RPMI8226 (cell line): ENCODE results near the gene NGEF.

Experiments used
- DNase-seq: peaks from one replicate; pipeline ENCODE4 v3.0.0-alpha.2; 2015

The NGEF gene

DNA sequence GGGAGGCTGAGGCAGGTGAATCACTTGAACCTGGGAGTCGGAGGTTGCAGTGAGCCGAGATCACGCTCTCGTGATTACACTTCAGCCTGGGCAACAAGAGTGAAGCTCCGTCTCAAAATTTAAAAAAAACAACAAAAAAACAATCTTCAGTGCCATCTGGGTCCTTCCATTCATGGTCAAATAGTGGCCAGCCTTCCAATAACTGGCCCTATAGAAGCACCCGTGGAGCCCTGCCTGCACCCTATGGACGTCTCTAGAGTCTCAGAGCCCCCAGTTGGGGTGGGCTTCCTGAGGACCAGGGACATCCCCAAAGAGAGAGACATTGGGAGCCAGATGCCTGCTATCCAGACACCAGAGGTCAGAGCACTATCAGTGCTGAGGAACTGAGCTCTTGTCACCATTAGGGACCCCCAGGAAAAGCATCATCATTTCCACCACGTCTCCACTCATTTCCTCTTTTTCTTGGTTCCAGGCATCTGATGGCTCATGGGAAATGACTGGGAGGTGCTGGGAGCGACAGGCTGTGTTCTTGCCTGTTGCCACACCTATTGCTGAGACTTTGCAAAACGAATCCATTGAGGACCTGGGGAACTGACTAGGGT lies 28.8 kb upstream of the NGEF start:
- DNase-seq, result no peak

DNA sequence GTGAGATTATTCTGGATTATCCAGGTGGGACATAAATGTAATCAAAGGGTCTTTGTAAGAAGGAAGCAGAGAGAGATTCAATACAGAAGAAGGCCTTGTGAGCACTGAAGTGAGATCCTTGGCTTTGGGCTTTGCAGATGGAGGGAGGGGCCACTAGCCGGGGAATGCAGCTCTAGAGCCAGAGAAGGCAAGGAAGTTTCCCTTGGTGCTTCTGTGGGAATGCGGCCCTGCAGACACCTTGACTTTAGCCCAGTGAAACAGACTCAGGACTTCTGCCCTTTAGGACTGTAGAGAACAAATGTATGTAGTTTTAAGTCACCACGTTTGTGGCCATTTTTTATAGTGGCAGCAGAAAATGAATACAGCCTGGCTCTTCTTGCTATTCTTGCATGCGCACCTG lies 27.5 kb upstream of the NGEF start:
- DNase-seq, result no peak

DNA sequence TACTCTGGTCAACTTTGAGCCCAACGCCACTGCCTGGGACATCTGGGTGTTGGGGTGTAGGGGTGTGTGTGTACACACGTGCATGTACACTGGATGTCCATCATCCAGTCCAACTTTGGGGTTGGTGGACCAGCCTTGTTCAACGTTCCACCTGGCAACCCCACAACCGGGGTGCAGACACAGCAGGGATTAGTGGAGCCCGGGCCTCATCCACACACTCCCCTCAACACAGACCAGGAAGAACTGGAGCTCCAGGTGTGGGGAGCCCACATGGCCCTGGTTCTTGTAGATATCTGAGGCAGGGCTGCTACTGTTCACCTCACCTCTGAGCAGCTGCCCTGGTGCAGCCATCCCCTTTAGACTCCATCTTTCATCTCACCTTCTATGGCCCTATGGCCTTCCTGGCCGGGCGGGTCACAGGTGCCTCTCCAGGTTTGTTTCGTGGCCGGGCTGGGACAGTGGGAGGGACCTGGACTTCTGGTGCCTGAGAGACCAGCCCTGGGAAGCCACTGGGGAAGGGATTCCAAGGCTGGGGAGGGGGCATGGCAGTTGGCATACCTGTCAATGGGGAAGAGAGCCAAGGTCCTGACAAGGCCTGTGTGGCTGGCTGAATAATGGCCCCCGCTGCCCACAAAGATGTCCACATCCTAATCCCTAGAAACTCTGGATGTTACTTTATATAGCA lies 26.9 kb upstream of the NGEF start:
- DNase-seq, result no peak

DNA sequence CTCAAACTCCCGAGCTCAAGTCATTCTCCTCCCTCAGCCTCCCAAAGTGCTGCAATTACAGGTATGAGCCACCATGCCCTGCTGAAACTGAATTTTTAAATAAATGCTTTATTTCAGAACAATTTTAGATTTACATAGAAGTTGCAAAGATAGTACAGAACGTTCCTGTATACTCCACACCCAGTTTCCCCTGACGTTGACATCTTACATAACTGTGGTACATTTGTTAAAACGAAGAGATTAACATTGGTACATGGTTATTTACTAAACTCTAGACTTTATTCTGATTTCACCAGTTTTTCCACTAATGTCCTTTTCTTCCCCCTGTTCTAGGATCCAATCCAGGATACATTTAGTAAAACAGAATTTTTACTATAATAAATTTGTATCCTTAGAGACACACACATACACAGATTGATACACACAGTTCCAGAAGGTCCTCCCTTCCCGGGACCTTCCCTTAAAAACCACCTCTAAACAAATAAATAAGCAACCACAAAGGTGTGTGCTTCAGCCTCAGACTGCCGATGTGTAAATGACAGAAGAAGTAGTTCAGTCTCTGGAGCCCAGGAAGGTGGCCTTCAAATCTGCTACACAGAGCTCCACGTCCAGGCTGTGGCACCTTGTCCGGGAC lies 26.3 kb upstream of the NGEF start:
- no peak for DNase-seq

DNA sequence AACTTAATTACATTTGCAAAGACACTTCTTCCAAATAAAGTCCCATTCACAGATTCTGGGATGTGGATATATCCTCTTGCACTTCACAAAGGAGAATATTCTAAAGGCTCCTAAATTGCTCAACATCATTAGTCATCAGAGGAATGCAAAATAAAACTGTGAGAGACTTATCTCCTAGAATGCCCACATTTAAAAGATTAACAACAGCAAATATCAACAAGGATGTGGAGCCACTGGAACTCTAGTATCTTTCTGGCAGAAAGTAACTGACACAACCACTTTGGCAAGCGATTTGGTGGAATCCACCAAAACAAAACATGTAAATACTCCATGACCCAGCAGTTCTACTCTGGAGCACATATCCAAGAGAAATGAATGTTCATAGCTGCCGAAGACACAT lies 24.0 kb upstream of the NGEF start:
- no peak for DNase-seq

DNA sequence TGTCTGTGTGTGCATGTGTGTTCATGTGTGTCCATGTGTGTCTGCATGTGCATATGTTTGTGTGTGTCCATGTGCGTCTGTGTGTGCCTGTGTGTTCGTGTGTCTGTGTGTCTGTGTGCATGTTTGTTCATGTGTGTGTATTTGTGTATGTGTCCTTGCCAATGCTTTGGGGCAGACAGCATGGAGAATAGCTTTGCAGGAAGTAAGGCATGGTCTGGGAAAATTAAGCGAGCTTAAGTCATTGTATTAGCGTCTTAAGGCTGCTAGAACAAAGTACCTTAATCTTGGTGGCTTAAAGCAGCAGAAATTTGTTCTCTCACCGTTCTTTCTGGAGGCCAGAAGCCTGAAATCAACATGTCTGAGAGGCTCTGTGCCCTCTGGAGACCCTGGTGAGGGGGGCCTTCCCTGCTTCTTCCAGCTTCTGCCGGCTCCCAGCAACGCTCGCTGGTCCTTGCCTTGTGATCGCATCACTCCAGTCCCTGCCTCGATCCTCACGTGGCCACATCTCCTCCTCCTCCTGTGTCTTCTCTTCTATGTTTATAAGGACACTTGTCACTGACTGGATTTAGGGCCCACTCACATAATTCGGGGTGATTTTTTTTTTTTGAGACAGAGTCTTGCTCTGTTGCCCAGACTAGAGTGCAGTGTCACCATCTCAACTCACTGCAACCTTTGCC lies 23.2 kb upstream of the NGEF start:
- DNase-seq, result no peak

DNA sequence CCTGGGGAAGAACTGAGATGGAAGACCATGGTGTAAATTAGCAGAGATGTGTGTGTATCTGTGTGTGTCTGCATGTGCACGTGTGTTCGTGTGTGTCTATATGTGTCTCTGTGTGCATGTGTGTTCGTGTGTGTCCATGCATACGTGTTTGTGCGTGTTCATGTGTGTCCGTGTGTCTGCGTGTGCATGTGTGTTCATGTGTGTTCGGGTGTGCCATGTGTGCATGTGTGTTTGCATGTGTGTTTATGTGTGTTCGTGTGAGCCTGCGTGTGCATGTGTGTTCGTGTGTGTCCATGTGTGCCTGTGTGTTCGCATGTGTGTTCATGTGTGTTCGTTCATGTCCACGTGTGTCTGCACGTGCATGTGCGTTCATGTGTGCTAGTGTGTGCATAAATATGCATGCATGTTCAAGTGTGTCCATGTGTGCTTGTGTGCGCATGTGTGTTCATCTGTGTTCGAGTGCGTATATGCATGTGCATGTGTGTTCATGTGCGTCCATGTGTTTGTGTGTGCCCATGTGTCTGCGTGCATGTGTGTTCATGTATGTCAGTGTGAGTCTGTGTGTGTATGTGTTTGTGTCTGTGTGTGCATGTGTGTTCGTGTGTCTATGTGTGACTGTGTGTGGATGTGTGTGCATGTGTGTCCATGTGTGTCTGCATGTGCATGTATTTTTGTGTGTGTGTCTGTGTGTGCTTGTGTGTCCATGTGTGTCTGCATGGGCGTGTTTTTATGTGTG lies 22.5 kb upstream of the NGEF start:
- no peak for DNase-seq

DNA sequence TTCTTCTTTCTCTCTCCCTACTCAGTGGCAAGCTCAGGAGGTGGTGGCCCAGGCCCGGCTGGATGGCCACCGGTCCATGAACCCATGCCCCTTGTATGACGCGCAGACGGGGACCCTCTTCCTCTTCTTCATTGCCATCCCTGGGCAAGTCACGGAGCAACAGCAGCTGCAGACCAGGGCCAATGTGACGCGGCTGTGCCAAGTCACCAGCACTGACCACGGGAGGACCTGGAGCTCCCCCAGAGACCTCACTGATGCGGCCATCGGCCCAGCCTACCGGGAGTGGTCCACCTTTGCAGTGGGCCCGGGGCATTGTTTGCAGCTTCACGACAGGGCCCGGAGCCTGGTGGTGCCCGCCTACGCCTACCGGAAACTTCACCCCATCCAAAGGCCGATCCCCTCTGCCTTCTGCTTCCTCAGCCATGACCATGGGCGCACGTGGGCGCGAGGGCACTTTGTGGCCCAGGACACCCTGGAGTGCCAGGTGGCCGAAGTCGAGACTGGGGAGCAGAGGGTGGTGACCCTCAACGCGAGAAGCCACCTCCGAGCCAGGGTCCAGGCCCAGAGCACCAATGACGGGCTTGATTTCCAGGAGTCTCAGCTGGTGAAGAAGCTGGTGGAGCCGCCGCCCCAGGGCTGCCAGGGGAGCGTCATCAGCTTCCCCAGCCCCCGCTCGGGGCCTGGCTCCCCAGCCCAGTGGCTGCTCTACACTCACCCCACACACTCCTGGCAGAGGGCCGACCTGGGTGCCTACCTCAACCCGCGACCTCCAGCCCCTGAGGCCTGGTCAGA lies 21.2 kb upstream of the NGEF start:
- DNase-seq, result no peak

DNA sequence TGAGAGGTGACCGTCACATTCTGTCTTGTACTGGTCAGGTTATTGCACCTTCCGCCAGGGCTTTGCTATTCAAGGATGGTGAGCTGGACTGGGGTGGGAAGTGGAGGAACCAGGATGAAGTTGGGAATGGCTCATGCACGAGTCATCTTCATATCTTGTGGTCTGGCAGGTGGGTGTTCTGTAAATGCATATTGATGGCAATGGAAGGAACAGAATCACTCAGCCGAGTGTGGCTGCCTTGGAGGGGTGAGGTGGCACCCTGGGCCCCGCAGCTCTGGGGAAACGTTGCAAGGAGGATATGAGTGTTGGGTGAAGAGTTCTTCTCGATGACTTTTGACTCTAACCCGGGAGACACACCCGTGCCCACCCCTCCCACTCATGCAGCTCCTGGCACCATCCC lies 20.6 kb upstream of the NGEF start:
- no peak for DNase-seq

DNA sequence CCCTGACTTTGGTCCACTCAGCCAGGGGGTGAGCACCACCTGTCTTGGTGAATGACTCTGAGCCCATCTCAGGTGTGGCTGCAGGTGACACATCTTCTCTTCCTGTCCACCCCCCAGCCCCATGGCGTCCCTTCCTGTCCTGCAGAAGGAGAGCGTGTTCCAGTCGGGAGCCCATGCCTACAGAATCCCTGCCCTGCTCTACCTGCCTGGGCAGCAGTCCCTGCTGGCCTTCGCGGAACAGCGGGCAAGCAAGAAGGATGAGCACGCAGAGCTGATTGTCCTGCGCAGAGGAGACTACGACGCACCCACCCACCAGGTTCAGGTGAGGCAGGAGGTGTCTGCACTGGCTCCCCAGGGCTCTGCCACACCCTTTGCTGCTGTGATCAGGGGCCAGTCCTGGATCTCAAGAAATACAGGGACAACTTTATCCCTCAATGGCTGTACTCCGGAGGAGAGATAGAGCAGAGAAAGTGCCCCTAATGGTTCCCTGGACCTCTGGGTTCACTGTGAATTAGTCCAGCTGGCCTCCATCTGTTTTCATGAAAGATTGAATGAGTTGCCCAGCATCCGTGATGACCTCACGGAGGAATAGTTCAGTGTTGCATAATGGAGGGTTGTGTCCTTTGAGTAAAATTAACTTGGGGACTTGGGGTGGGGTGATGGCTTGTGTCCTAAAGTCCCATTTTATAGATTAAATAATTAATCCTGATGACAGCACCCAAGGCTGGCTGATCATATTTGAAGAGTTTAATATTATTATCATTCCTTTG lies 19.7 kb upstream of the NGEF start, which contains the start of gene NEU2:
Gene NEU2 (plus strand): TSS at position 122 of the 770 bp plus-strand sequence. CDS start 0 bp downstream, at position 122.
- no peak for DNase-seq

DNA sequence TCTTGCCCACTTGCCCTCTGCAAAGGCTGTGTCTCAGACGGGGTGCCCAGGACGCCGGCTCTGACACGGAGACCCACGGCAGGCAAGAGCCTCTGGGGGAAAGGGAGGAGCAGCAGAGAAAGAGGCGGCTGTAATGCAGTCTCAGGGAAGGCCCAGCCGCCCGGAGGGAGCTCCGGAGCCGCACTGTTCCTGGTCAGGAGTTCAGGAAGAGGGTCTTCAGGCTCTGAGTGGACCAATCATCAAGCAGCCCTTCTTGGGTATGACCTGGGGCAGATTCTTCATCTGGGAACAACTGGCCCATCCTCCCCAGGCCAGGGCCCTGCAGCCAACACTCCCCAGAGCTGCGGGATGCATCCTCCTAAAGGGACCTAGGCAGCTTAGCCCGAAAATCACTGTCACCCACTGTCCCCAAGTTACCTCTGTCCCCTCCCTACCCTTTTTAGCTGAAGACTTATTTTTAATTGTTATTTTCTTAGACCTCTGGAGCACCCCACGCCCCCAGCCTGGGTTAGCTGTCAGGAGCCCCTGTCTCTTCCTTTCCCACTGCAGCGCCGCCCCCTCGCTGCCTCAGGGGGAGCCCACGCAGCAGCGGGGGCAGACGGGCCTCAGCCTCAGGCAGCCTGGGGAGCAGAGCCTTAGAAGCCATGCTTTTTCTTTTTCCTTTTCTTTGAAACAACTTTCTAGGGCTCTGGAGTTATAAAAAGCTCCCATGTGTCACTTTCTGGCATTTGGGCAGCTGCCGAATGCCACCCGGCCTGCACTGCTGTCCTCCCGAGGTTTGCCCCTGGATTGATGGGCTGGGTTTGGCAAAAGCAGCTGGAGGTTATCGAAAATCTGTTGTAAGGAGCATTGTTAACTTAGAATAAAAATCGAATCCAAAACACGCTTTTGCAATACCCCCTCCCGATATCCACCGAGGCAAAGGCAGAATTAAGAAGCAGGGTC lies 18.8 kb upstream of the NGEF start:
- DNase-seq, result no peak

DNA sequence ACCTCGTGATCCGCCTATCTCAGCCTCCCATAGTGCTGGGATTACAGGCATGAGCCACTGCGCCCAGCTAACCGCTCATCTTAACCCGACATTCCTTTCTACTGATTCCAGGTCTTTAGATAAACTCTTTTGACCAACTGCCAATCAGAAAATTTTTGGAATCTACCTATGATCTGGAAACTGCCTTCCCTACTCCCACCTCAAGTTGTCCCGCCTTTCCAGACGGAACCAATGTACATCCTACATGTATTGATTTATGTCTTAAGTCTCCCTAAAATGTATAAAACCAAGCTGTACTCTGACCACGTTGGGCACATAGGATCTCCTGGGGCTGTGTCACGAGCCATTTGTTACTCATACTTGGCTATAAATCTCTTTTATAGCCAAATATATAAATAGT lies 16.3 kb upstream of the NGEF start:
- DNase-seq, result no peak

DNA sequence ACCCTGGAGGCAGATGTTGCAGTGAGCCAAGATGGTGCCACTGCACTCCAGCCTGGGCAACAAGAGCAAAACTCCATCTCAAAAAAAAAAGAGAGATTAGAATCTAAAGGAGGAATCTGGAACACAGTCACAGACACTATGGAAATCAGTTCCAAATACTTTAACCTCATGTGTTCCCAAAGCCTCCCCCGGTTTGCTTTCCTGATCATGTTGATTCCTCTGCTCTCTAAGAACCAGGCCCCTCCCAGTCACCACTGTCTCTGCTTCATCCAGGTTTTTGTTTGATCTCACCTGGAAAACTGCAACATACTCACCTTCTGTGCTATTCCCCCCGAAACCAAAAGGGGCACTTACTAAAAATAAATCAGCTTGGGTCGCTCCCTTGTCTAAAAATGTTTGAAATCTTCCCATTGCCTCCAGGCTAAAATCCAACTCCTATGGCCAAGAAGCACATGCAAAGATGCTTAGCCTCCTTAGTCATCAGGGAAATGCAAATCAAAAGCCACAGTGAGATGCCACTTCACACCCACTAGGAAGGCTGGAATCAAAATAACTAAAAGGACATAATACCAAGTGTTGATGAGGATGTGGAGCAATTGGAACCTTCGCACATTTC lies 13.2 kb upstream of the NGEF start:
- DNase-seq, result no peak

DNA sequence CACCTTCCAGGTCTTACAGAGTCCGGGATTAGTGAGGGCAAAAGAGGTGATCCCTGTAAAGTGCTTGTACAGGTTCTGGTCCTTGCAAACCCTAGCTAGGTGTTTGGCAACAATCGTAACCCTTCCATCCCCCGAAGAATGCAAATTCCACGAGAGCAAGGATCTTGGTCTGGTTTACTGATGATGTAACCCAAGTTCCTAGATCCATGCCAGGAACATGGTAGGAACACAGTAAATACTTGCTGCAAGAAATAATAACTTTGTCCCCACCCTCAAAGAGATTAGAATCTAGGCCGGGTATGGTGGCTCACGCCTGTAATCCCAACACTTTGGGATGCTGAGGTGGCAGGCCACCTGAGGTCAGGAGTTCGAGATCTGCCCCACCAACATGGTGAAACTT lies 12.7 kb upstream of the NGEF start:
- DNase-seq, result no peak

DNA sequence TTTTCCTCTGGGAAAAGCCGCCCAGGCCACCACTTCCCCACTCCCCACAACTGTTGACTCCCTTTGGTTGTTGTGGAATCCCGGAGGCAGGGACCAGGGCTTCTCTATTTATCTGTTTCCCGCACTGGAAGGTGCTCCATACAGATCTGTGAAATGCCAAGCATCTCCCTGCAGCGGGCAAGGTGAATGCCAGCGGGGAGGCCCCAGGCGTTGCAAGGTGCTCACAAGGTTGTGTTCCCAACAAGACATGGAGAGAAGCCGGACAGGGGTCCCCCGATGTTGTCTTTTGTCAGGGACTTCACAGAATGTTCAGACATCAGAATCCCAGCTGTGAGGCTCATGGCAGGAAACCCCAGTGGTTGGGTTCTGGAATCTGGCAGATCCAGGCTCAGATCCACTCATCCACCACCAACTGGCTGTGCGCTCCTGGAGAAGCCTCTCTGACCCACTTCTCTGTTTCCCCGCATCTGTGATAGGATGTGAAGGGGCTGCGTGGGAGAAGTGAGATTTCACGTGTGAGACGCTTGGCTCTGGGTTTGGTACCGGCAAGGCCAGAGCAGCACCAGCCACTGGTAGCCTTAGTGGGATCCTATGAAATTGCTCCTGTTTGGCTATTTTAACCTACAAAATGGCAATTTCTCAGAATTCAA lies 10.8 kb upstream of the NGEF start:
- DNase-seq, result no peak

DNA sequence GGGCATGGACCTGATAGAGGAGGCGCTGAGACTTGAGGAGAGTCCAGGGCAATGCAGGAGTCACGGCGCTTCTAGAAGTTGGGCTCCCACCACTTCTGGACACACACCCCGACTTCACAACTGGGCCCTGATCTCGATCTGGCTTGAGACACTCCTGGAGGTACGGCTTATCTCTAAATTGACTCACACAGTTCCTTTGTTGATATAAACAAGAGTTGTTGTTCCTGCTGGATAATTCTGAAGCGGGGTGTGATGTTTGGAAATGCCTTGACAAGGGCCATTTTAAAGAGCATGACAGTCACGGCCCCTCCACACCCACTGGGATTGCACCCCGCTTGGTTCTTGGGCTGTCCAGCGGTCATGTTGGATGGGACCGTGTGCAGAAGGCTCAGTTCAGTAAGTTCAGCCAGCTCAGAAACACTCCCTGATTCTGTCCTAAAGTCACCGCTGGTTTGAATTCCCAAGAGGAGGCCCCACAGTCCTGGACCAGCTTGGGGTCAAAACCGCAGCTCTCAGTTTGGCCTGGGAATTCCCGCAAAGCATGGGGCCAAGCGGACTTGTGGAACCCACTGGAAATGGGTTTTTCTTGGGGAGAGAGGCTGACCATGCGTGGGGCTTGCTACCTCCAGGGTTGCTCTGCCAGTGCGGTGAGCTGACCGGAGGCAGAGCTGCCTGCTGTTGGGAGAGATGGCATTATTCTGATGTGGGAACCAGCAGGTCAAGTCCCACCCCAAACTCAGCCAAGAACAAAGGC lies 10.1 kb upstream of the NGEF start:
- DNase-seq, result no peak

DNA sequence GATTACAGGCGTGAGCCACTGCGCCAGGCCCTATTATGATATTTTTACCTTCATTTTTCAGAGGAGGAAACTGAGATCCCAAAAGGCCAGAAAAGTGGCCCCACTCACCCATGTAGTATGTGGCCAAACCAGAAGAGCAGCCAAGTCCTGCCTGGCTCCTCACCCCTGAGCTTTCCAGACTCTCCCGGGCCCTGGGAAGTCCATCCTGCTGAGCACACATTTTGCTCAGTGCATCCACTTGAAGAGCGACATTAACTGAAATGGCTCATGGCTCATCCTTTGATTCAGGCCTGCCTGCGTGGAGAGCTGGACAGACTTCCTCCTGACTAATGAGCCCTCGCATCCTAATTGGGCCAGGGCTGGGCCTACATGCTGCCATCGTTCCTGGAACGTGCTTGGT lies 9.5 kb upstream of the NGEF start:
- no peak for DNase-seq

DNA sequence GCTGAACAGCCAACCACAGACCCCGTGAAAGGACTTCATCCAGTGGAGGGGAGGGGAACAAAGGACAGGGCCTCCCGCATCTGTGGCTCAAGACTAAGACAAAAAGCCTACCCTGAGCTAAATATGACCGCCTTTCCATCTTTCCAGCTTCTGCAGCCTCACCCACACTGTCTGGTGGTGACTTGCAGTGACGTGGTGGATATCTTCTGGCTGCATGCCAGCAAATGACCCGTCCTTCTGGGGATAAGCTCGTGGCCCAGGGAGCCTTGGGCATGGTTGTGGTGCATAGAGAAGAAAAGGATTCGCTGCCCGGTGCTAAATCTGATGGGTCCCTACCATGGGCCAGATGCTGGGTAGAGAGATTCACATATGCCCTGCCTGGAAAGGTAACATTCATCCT lies 8.7 kb upstream of the NGEF start:
- no peak for DNase-seq

DNA sequence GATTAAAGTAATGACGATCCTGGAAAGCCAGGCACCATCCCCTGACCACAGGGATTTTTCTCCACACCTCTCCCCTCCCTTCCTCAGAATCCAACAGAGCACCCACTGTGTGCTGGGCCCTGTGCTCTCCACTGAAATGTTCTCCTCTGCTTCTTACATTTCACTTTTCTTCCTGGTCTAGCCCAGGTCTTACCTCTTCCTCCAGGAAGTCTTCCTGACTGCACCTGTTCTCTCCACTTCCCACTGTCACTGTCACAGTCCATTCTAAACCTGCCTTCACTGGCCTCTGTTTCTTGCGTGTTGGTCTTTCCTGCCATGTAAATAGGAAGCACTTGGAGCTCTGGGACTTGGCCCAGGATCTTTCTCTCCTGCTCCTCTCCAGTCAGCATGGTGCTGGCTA lies 7.4 kb upstream of the NGEF start:
- no peak for DNase-seq
